ENCODE results near the gene ALDH2. TPM values are rescaled to one million over a fixed set of nuclear protein-coding genes. Genes with fewer than 3 reads are reported as not detected.

ALDH2 gene
- polyA plus RNA-seq, 1 donor (not counting 4 experiments of a cell fraction or from before 2014, with no cell fraction given) = 33.8 TPM

- no peak for FAIRE-seq
- DNase-seq (ENCODE audit: low read depth, low spot score) = no peak
- dilution Hi-C loops (cut with MboI; ENCODE audit: extremely low pct_ligation_motif_present, low sequenced_read_pairs) = no loop called here
Measured at GRCh38 chr12:111803038-111803626, 36.4 kb downstream of the ALDH2 start.

GRCh38 chr12:111803851-111804250 is 37.1 kb downstream of the ALDH2 start:
- Histone ChIP-seq H3K9me1 (ENCODE audit: control insufficient read depth, extremely low read depth, insufficient read depth, low read length) (no peaks in the 10 kb centered on the region), H3K36me3 (ENCODE audit: control insufficient read depth in 2 of 2, extremely low read depth in 1 of 2, insufficient read depth in 2 of 2, low read length in 2 of 2) (peaks cover 0 to 5% of the 10 kb centered on the region in 2 experiments), H3K4me3 (ENCODE audit: control insufficient read depth in 2 of 3, extremely low read depth in 1 of 3, insufficient read depth in 2 of 3, low read depth in 1 of 3, low read length in 3 of 3) (no peak overlapping the region), H3K27me3 (ENCODE audit: control insufficient read depth, extremely low read depth, insufficient read depth, low read length) (no peaks in the 10 kb centered on the region), H3K79me2 (ENCODE audit: control insufficient read depth, insufficient read depth, low read length) (no peaks in the 10 kb centered on the region), H2AFZ (ENCODE audit: control insufficient read depth, low read length) (no peak overlapping the region), H3K4me1 (ENCODE audit: control insufficient read depth, extremely low read depth, insufficient read depth, low read length) (no peaks in the 10 kb centered on the region), H4K20me1 (ENCODE audit: control insufficient read depth, extremely low read depth, insufficient read depth, low read length) (no peaks in the 10 kb centered on the region), H3K27ac (ENCODE audit: control insufficient read depth, insufficient read depth, low read length) (no peak overlapping the region), H3K9me3 (ENCODE audit: control insufficient read depth, low read depth, low read length) (no peaks in the 10 kb centered on the region), H3K4me2 (ENCODE audit: control insufficient read depth, extremely low read depth, insufficient read depth, low read depth, low read length) (no peak overlapping the region), H3K9ac (ENCODE audit: control insufficient read depth, extremely low read depth, insufficient read depth, low read length) (no peak overlapping the region)
- DNase-seq (ENCODE audit: low read depth, low spot score) (no peak), FAIRE-seq (no peak)
- no peak for TF ChIP-seq CTCF (optimal IDR thresholded peaks at IDR 0.05 in 1 of 3, IDR thresholded peaks at IDR 0.05 in 1 of 3, conservative IDR thresholded peaks at IDR 0.05 in 1 of 3; ENCODE audit: extremely low read depth in 1 of 3, insufficient read depth in 2 of 3, low read length in 3 of 3)
- no peak for TF ChIP-seq EZH2 (IDR thresholded peaks at IDR 0.05; ENCODE audit: low read length)
- dilution Hi-C loops (cut with MboI; ENCODE audit: extremely low pct_ligation_motif_present, low sequenced_read_pairs) = no loop called here

More at GRCh38 chr12:111803038-111803626, 36.4 kb downstream of the ALDH2 start:
- Histone ChIP-seq H3K4me3 (ENCODE audit: control insufficient read depth in 2 of 3, extremely low read depth in 1 of 3, insufficient read depth in 2 of 3, low read depth in 1 of 3, low read length in 3 of 3) (no peak overlapping the region), H3K9me1 (ENCODE audit: control insufficient read depth, extremely low read depth, insufficient read depth, low read length) (no peaks in the 10 kb centered on the region), H3K27me3 (ENCODE audit: control insufficient read depth, extremely low read depth, insufficient read depth, low read length) (no peaks in the 10 kb centered on the region), H4K20me1 (ENCODE audit: control insufficient read depth, extremely low read depth, insufficient read depth, low read length) (no peaks in the 10 kb centered on the region), H3K4me2 (ENCODE audit: control insufficient read depth, extremely low read depth, insufficient read depth, low read depth, low read length) (no peak overlapping the region), H3K79me2 (ENCODE audit: control insufficient read depth, insufficient read depth, low read length) (no peaks in the 10 kb centered on the region), H2AFZ (ENCODE audit: control insufficient read depth, low read length) (no peak overlapping the region), H3K9me3 (ENCODE audit: control insufficient read depth, low read depth, low read length) (no peaks in the 10 kb centered on the region), H3K9ac (ENCODE audit: control insufficient read depth, extremely low read depth, insufficient read depth, low read length) (no peak overlapping the region), H3K4me1 (ENCODE audit: control insufficient read depth, extremely low read depth, insufficient read depth, low read length) (no peaks in the 10 kb centered on the region), H3K27ac (ENCODE audit: control insufficient read depth, insufficient read depth, low read length) (no peak overlapping the region), H3K36me3 (ENCODE audit: control insufficient read depth in 2 of 2, extremely low read depth in 1 of 2, insufficient read depth in 2 of 2, low read length in 2 of 2) (peaks cover 4 to 6% of the 10 kb centered on the region in 2 experiments)
- TF ChIP-seq EZH2 (IDR thresholded peaks at IDR 0.05; ENCODE audit: low read length) = no peak
- no peak for TF ChIP-seq CTCF (optimal IDR thresholded peaks at IDR 0.05 in 1 of 3, IDR thresholded peaks at IDR 0.05 in 1 of 3, conservative IDR thresholded peaks at IDR 0.05 in 1 of 3; ENCODE audit: extremely low read depth in 1 of 3, insufficient read depth in 2 of 3, low read length in 3 of 3)

Data from keratinocyte (primary cell).